Heart left ventricle (tissue), 16 donors: ENCODE results near the gene HTRA3. TPM values are rescaled to one million over a fixed set of nuclear protein-coding genes. Genes with fewer than 3 reads are reported as not detected.
A peak's percentile ranks its signal among the peaks of the same experiment; 100 is the strongest.

Source experiments
- ATAC-seq, 4 donors: fragments of 200-7000 bp; cut with Tn5 transposase; one replicate each; pipeline ENCODE4 v1.9.1; 2020 to 2022; ENCODE audit warnings: moderate library complexity in 4 of 4, mild to moderate bottlenecking in 3 of 4, moderate number of reproducible peaks in 1 of 4
- DNase-seq, 5 donors: peaks; one replicate each; pipeline ENCODE4 v3.0.0-alpha.2; 2020
- H3K27ac ChIP-seq, 12 donors: fragments of 200-600 bp; sonication (generic) in 4 of 12; one replicate each; pipeline versions ENCODE4 v1.5.0 to v1.8.0; 2016 to 2022; ENCODE audit warnings: mild to moderate bottlenecking in 2 of 12
- H3K27me3 ChIP-seq, 9 donors: fragments of 200-600 bp; sonication (generic) in 2 of 9; one replicate each; pipeline versions ENCODE4 v1.5.1 to v1.8.0; 2016 to 2022; ENCODE audit warnings: mild to moderate bottlenecking in 3 of 9
- H3K36me3 ChIP-seq, 9 donors: fragments of 200-600 bp; sonication (generic) in 2 of 9; one replicate each; pipeline versions ENCODE4 v1.5.0 to v1.8.0; 2018 to 2022; ENCODE audit warnings: mild to moderate bottlenecking in 2 of 9
- H3K4me1 ChIP-seq, 12 donors: fragments of 200-600 bp; sonication (generic) in 4 of 12; one replicate each; pipeline versions ENCODE4 v1.5.0 to v1.8.0; 2016 to 2022; ENCODE audit warnings: mild to moderate bottlenecking in 3 of 12
- H3K4me3 ChIP-seq, 12 donors: fragments of 200-600 bp; sonication (generic) in 4 of 12; one replicate each; pipeline versions ENCODE4 v1.5.0 to v1.8.0; 2017 to 2022; ENCODE audit warnings: mild to moderate bottlenecking in 9 of 12, moderate library complexity in 4 of 12
- H3K9me3 ChIP-seq, 12 donors: fragments of 200-600 bp; sonication (generic) in 4 of 12; one replicate each; pipeline versions ENCODE4 v1.5.0 to v1.8.0; 2016 to 2022; ENCODE audit warnings: mild to moderate bottlenecking in 1 of 12
- CTCF ChIP-seq, 12 donors: fragments of 200-600 bp; sonication (generic) in 4 of 12; IDR thresholded peaks; one replicate each; pipeline versions ENCODE4 v1.5.0 to v1.8.0; 2018 to 2022; ENCODE audit warnings: antibody characterized with exemption in 12 of 12, mild to moderate bottlenecking in 5 of 12
- POLR2A ChIP-seq, 2 donors: fragments of 450-650 bp; IDR thresholded peaks; one replicate each; pipeline ENCODE4 v1.6.1; 2017; ENCODE audit warnings: antibody characterized with exemption in 2 of 2, mild to moderate bottlenecking in 2 of 2, moderate library complexity in 2 of 2
- WGBS, 4 donors: extraction: QIAGEN DNeasy Blood & Tissue Kit in 2 of 4; methylation state at CpG; one replicate each; pipeline versions ENCODE4 v1.1.5 to v1.1.7; 2013 to 2018; 5-methylcytosine and 5-hydroxymethylcytosine counted together
- intact Hi-C, 10 donors: fragments of 100-400 bp; cut with DNase I; formaldehyde crosslinking; loops; one replicate each; pipeline versions ENCODE4 v1.11.1 to v1.14.2; 2022
- polyA plus RNA-seq, 2 donors: library from polyadenylated mRNA; stranded (reverse); fragments of 200-250 nt; gene quantifications; one replicate each; pipeline ENCODE4 v1.2.3, GENCODE V29; 2013
- total RNA-seq, 9 donors: library from RNA; depleted of rRNA in 2 of 9; stranded (reverse); fragments of >200 nt in 2 of 9; fragmentation: NEBNext Ultra II Directional in 3 of 9; extraction: Animal tissue kit (Norgen Biotek cat#: 25700) in 3 of 9; gene quantifications; one replicate each; pipeline versions ENCODE4 v1.1.0 to v1.2.4, GENCODE V29; 2016 to 2023
- donor health status: ischemic (EF 13 %, LVEDD 7.1; RV severe dilation, severe dysfunction).
- donor health status: healthy with polysubstance abuse.
- donor health status: DM: no; HTN: yes; CAD: no.
- donor health status: DM: no; HTN: no; CAD: no.
- donor health status: ischemic (EF 25% LVEDD 6.9; RV normal size, moderate dysfunction).
- donor health status: ischemic (EF 25% LVEDD 5.7; RV mildly dilated, moderate dysfunction).
- donor health status: healthy.
- donor health status: DM: yes; HTN: yes; CAD: no.
- donor health status: ischemic (EF 35%, LVEDD 5.7; RV mildly dilated, moderate dysfunction).
- donor health status: nonischemic (EF 11% LVEDD 7.7; RV severe dilation, severe dysfunction).
- donor health status: DM: yes; HTN: yes; CAD: no.
- donor health status: PGD.
- donor health status: ischemic (EF 29% LVEDD 5.4; RV normal size, mild dysfunction).
- donor health status: nonischemic (EF 23%, LVEDD 6.1; RV moderate dilation, normal function).

HTRA3 gene
- total and polyA plus RNA-seq, 11 donors, result 26.8 to 84.6 (median 50.1) TPM

- no peaks in the 10 kb centered on the region for H3K36me3 ChIP-seq
- H3K27me3 ChIP-seq, result no peaks in the 10 kb centered on the region
- WGBS, 4 donors, result 84 to 92% (median 89%) methylated on average over 9 to 13 of the region's 13 CpGs
- no peak for TF ChIP-seq CTCF (IDR thresholded peaks at IDR 0.05)
- TF ChIP-seq POLR2A (IDR thresholded peaks at IDR 0.05), result no peak
- H3K4me1 ChIP-seq, result peaks cover 2 to 25% (median 15%) of the 10 kb centered on the region in 12 donors
- peaks cover 0 to 15% (median 3%) of the 10 kb centered on the region in 12 donors for H3K9me3 ChIP-seq
- peak in 1 of 5 donors; percentile 21 for DNase-seq
- ATAC-seq, result no peak
- peak overlapping the region in 1 of 12 donors; percentile 81 for H3K27ac ChIP-seq
- intact Hi-C loops, result loop anchor here in 2 of 10 donors (10.0 kb wide), 2 partner anchors 56 to 76 kb away; no protein-coding TSS in a partner anchor
- H3K4me3 ChIP-seq, result no peak overlapping the region
These were observed 59.5 kb downstream of the HTRA3 start for GRCh38 chr4:8328866-8329559.

GRCh38 chr4:8329560-8329858 is 60.0 kb downstream of the HTRA3 start:
- peaks cover 2 to 25% (median 15%) of the 10 kb centered on the region in 12 donors for H3K4me1 ChIP-seq
- no peak for TF ChIP-seq CTCF (IDR thresholded peaks at IDR 0.05)
- intact Hi-C loops, result loop anchor here in 2 of 10 donors (10.0 kb wide), 2 partner anchors 55 to 75 kb away; no protein-coding TSS in a partner anchor
- peak in 1 of 5 donors; percentile 16 for DNase-seq
- ATAC-seq, result no peak
- WGBS, 4 donors, result 77 to 82% (median 79%) methylated on average over 5 to 6 of the region's 6 CpGs
- H3K9me3 ChIP-seq, result peaks cover 0 to 13% (median 3%) of the 10 kb centered on the region in 12 donors
- no peaks in the 10 kb centered on the region for H3K36me3 ChIP-seq
- H3K4me3 ChIP-seq, result no peak overlapping the region
- no peaks in the 10 kb centered on the region for H3K27me3 ChIP-seq
- peak overlapping the region in 5 of 12 donors; percentile 1 to 85 (median 81) for H3K27ac ChIP-seq

- peak in 3 of 4 donors; percentile 14 to 35 (median 27) for ATAC-seq
- TF ChIP-seq CTCF (IDR thresholded peaks at IDR 0.05), result no peak
- TF ChIP-seq POLR2A (IDR thresholded peaks at IDR 0.05), result no peak
- peaks cover 2 to 24% (median 15%) of the 10 kb centered on the region in 12 donors for H3K4me1 ChIP-seq
- H3K4me3 ChIP-seq, result no peak overlapping the region
- no peaks in the 10 kb centered on the region for H3K36me3 ChIP-seq
- WGBS, 4 donors, result 73 to 86% (median 84%) methylated on average over 9 to 20 of the region's 20 CpGs
- H3K9me3 ChIP-seq, result peaks cover 0 to 13% (median 3%) of the 10 kb centered on the region in 12 donors
- peak in 2 of 5 donors; percentile 23 to 27 for DNase-seq
- peak overlapping the region in 11 of 12 donors; percentile 1 to 85 (median 58) for H3K27ac ChIP-seq
- H3K27me3 ChIP-seq, result no peaks in the 10 kb centered on the region
- intact Hi-C loops, result loop anchor here in 4 of 10 donors (2.0 to 10.0 kb wide), 4 partner anchors 55 to 75 kb away; no protein-coding TSS in a partner anchor
These were observed 60.6 kb downstream of the HTRA3 start for GRCh38 chr4:8329859-8330761.
